Measurements from ENCODE around the gene SRCIN1.
"Not testable (repeated sequence)": the region's sequence is repeated elsewhere in the genome, so short reads cannot be mapped to it uniquely, and the experiment has no call there.

DNA sequence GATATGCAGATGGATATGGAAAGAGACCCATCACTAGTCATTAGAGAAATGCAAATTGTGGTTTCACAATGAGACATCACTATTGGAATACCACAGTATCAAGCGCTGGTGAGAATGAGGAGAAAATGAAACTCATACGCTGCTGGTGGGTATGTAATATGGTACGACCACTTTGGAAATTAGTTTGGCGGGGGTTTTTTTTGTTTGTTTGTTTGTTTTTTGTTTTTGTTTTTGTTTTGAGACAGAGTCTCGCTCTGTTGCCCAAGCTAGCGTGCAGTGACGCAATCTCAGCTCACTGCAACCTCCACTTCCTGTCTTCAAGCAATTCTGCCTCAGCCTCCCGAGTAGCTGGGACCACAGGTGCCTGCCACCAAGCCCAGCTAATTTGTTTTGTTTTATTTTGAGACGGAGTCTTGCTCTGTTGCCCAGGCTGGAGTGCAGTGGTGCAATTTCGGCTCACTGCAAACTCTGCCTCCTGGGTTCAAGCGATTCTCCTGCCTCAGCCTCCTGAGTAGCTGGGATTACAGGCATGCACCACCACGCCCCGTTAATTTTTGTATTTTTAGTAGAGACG is 19.1 kb upstream of the SRCIN1 start:
- TF ChIP-seq, protein P1, sequence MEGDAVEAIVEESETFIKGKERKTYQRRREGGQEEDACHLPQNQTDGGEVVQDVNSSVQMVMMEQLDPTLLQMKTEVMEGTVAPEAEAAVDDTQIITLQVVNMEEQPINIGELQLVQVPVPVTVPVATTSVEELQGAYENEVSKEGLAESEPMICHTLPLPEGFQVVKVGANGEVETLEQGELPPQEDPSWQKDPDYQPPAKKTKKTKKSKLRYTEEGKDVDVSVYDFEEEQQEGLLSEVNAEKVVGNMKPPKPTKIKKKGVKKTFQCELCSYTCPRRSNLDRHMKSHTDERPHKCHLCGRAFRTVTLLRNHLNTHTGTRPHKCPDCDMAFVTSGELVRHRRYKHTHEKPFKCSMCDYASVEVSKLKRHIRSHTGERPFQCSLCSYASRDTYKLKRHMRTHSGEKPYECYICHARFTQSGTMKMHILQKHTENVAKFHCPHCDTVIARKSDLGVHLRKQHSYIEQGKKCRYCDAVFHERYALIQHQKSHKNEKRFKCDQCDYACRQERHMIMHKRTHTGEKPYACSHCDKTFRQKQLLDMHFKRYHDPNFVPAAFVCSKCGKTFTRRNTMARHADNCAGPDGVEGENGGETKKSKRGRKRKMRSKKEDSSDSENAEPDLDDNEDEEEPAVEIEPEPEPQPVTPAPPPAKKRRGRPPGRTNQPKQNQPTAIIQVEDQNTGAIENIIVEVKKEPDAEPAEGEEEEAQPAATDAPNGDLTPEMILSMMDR (IDR thresholded peaks at IDR 0.05 in 4 of 5, conservative IDR thresholded peaks at IDR 0.05 in 1 of 5): not testable (repeated sequence)
- not testable (repeated sequence) for TF ChIP-seq POLR2A (IDR thresholded peaks at IDR 0.05)

Measured in gastrocnemius medialis (tissue), 4 donors.